Measurements from ENCODE around the gene GCLC. TPM values are rescaled to one million over a fixed set of nuclear protein-coding genes. Genes with fewer than 3 reads are reported as not detected.

GCLC gene
- 63.6 and 87.0 TPM in 2 replicates for total RNA-seq

GRCh38 chr6:53544470-53545308 is at the start of gene GCLC:
Gene GCLC (minus strand): TSS chr6:53545101. CDS start chr6:53544645, 456 bp downstream.

Other genes starting within 250 kb of the GCLC start
- 57.1 and 66.0 TPM in 2 replicates for gene ELOVL5, start 196.2 kb downstream of the GCLC start, total RNA-seq
- 0.04 and 0.08 TPM in 2 replicates for gene KLHL31, start 120.7 kb upstream of the GCLC start, total RNA-seq
- 15.8 and 16.6 TPM in 2 replicates for gene LRRC1, start 249.9 kb upstream of the GCLC start, total RNA-seq

Data from hair follicular keratinocyte (primary cell).